Measurements from ENCODE around the gene RAG1.

DNA sequence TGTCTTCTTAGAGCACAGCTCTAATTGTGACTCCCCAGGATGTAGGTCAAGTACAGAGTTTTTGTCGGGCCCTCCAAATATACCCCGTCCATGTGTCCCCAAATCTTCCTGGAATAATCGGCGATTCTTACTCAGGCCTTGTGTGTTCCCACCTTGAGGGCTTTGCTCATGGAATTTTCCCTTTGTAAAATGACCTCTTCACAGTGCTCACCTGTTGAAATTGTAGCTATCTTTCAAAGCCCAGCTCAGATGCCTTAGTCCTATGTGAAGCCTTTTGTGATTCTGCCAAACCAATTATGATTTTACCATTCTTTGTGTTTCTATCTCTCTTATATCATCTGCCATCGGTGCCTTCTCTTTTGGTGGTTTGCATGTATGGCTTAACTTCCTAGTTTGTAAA lies 60.3 kb downstream of the RAG1 start:
- no peak for TF ChIP-seq EZH2 (IDR thresholded peaks at IDR 0.05; ENCODE audit: insufficient read depth, poor library complexity, severe bottlenecking)
- TF ChIP-seq EZH2phosphoT487 (IDR thresholded peaks at IDR 0.05; ENCODE audit: insufficient read depth, low read depth) = no peak

Data from GM23248 (cell line).